HG02981 (cell line): ENCODE results near the gene PRRG3.
"Not testable (repeated sequence)": the region's sequence is repeated elsewhere in the genome, so short reads cannot be mapped to it uniquely, and the experiment has no call there.

Experiments used
- ATAC-seq: cut with Tn5 transposase; IDR thresholded peaks from one replicate; pipeline ENCODE4 v1.9.1; 2021; ENCODE audit warnings: mild to moderate bottlenecking, moderate library complexity; ENCODE audit not compliant: unreplicated experiment

PRRG3 gene

DNA sequence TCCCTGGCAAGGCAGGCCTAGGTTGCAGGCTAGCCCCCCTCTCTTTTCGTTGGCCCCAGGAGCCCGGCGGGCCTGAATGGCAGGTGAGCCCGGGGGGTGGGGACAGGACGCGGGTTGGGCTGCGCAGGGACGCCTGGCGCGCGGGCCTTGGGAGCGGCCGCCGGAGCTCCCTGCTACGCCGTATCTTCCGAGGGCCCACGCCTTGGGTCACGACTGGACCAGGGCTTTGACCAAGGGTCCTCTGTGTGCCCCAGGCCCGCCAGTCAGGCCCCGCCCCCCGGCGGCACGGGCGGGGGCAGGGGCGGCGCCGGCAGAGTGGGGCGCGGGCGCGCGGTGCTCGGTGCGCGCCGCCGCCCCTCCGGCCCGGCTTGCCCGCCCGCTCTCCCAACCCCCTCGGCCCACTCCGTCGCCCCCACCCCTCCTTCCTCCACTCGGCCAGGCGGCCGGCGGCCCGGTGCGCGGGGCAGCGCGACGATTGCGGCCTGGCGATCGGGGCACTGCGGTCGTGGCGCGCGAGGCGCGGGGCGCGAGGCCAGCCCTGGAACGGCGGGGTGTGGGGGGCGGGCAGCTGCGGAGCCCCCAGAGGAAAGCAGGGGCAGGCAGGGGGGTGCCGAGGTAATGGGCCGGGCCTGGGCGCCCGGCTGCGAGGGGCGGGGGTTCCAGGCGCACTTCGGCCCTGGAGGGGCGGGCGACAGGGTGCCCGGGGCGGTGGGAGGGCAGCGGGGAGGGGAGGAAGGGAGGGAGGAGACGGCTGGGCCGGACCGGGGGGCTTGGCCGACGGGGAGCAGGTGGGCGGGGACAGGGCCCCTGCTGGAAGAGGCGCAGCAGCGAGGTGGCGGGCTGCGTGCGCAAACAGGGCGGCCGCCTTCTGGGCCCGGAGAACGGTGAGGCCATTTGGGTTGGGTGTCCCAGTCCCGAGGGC lies at the start of gene PRRG3:
Gene PRRG3 (plus strand): TSS at position 798 of the 922 bp plus-strand sequence. CDS start 3,357 bp downstream, outside the sequence.
- ATAC-seq = no peak

DNA sequence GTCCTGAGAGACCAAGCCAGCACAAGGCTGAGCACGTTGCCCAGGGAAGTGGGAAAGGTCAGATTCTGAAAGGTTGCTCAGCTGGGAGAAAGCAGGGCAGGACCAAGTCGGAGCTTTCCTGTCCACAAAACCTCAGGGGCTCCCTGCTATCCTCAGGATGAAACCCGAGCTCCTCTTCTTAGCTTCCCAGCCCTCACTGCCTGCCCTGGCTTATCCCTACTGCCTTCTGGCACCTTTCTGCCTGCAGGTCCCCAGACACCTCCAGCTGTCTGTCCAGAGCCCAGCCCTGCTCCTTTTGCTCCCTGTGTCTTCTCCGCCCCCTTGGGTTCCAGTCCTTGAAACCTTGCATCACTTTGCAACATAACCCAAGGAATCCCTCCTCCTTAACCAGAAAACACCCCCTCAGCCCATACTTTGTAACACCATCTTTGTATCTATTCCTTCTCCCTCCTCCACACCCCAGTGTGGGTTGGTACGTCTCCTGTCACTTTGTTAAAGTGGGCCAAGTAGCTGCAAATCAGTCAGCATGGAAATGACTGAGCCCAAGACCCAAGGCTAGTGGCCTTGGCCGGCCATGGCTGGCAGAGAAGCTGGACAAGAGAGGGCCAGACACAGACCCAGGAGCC lies 20.0 kb upstream of the PRRG3 start:
- ATAC-seq = no peak

DNA sequence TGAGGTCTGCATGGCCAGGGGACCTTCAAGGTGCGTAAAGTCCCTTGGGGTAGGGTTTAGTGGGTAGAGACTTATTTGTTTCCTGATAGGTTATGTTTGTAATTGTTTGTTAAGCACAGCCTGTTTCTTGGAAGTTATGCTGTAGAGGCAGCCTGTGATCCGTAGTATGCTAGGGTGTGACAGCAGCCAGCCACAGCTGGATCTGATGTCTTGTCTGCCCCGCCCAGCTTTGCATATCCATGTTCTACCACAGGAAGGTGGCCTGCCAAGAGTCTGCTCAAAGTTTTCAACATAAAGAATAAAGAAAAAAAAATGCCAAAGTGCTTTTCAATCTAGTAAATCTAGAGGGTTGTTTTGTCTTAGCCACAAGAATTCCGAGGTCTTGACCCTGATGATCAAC lies 19.1 kb upstream of the PRRG3 start:
- no peak for ATAC-seq

DNA sequence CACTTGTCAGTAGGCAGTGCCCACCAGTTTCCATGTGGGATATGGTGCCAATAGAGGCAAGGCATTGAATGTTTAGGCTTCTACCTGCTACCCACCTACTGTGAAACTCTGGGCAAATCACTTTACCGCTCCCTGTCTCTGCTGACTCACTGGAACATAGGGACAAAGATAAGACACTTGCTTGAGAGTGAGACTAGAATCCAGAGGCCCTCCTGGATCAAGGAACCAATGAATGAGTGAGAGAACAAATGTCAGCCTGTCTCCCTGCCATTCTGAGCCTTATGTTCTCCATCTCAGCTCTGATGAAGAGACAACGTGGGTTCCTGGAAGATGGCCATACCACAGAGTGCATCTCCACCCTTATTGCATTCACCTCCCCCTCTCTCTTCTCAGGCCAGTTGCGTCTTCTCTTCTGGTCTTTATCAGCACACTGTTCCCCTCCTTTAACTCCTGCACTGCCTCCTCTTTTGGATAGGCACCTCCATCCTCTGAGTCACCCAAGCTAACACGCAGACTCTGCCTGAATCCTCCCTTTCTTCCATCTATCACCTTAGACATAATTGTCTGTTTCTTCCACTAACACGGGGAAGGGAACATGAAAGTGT lies 15.4 kb upstream of the PRRG3 start:
- no peak for ATAC-seq

DNA sequence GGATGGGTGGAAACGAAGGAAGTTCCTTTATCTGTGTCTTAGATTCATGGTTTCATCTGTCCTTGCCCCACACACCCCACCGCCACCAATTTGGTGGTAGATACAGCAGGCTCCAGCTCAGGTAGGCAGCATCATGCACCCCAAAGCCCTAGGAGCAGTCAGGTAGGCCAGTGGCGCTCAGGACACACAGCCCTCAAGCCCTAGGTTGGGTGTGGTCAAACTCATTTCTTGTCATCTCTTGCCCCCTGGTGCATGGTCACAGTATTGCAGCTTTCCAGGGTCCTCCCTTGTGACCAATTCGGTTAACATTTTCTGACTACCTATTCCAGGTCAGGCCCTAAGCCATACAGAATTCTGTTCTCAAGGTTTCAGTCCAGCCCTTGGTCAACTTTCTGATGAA lies 14.5 kb upstream of the PRRG3 start:
- ATAC-seq = peak; percentile 72

DNA sequence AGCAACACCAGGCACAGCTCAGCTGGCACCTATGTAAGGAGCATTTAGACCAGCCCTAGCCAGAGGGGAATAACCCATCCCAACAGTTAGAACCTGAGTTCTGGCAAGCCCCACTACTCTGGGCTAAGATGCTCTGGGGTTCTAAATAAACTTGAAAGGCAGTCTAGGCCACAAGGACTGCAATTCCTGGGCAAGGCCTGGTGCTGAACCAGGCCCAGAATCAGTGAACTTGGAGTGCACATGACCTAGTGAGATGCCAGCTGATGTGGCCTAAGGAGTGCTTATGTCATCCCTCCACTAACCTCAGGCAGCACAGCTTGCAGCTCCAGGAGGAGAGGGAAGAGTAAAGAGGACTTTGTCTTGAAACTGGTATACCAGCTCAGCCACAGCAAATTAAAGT lies 7.6 kb upstream of the PRRG3 start:
- ATAC-seq = no peak

DNA sequence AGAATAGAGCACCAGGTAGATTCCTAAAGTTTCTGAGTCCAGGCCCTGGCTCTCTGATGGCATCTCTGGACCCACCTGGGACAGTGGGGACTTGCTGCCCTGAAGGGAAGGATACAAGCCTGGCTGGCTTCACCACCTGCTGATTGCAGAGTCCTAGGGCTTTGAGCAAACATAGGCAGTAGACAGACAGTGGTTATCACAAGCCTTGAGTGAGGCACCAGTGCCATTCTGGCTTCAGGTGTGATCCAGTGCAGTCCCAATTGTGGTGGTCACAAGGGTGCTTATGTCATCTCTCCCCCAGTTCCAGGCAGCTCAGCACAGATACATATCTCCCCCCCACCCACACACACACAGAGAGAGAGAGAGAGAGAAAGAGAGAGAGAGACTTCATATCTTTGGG lies 6.6 kb upstream of the PRRG3 start:
- ATAC-seq = no peak

DNA sequence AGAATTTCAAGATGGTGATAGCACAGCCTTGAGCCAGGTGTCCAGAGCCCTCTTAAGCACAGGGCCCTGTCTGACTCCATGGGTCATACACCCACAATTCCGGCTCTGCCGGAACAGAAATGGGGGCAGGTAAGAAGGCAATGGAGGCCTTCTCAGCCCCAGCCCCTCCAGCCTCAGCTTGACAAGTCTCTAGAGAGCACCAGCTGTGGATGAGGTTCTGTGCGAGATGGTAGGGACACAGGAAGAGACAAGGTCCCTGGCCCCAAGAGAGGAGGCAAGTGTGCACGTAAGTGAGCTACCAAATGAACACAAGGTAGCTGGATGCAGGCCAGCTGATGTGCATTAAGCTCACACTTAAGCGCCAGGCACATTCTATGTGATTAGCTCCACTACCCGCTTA lies 2.4 kb upstream of the PRRG3 start:
- no peak for ATAC-seq

DNA sequence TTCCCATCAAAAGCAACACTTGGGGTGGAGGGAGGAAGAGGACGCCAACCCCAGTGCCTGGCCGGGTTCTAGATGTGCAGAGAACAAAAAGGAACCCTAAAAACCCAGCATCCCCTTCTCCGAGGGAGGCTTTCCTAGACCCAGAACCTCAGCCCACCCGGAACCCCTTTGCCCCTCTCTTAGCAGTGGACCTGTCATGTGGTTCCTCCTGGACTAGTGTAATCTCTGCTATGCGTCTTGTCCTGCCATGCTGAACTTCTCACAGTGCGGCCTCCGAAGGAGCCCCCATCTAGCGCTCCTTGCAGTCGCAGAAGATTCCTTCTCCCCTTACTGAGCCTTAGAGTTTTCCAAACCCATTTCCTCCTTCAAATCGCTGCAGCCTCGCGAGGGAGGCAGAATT lies 1.1 kb upstream of the PRRG3 start:
- no peak for ATAC-seq

DNA sequence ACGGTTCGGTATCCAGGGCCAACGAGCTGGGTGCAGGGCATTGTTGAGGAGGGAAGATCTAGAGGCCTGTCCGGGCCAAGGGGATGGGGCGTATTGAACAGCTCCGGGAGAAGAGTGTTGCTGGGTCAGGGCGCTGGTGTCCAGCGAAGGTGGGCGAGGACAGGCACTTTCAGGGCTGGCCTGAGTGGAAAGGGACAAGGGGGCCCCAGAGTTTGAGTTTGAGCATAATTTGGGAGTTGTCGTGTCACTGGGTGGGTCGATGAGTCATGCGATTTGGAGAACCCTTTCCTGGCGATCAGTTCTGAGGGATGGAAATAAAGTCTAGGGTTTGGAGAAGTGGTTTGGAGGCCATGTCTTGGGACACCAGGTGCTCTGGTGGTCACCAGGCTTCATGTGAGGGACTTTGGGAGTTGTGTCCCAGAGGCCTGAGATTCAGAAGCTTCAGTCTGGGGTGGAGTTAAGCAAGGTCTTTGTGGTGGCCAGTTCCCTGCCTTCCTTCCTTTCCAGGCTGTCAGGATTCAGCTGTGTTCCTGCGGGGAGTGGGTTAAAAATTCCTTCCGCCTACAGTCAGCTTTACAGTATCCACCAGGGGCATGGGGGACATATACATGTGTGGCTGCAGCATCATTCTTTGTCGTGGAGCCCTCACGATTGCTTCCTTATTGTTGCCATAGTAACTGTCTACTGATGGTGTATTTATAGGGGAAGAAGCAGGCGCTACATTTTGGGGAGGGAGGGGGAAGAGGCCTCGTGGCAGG lies 504 bp downstream of the PRRG3 start:
- ATAC-seq = no peak

DNA sequence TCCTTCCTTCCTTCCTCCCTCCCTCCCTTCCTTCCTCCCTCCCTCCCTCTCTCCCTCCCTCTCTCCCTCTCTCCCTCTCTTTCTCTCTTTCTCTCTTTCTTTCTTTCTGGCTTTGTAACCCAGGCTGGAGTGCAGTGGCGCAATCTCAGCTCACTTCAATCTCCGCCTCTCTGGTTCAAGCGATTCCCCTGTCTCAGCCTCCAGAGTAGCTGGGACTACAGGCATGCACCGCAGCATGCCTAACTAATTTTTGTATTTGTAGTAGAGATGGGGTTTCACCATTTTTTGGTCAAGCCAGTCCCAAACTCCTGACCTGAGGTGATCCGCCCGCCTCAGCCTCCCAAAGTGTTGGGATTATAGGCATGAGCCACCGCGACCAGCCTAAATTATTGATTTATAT lies 1.8 kb downstream of the PRRG3 start:
- ATAC-seq = not testable (repeated sequence)

DNA sequence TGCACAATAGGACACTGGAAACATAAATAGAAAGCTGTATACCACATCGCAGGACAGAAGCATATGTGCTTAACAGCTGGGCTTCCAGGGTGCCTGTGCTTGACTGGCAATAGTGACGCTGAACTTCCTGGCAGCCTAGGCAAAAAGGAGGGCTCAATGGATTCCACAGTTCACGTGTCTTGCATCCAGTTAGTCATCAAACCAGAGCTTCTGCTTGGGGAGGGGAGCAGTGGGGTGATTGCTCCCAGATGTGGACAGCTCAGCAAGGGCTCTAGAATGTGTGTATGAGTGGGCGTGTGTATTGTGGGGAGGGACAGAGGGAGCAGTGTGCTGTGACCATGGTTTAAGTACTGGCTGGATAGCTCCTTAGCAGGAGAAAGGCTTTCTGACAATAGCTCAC lies 2.3 kb downstream of the PRRG3 start:
- no peak for ATAC-seq

DNA sequence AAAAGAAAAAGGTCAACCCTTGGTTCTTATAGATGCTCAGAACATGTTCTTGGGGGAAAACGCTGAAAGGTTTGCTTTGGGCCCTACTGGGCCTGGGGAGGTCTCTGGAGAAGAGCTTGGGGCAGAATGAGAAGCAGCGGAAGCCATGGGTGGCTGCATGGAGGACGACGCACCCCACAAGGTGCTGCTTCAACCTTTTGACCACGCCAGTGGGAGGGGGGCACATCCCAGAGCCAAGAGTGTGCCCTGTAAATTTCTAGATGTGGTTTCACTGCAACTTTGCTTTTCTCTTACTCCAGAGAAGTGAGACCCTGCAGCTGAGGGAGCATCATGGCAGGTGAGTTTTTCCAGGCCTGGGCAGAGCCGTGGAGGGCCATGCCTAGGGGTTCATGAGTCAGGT lies 3.2 kb downstream of the PRRG3 start:
- no peak for ATAC-seq

DNA sequence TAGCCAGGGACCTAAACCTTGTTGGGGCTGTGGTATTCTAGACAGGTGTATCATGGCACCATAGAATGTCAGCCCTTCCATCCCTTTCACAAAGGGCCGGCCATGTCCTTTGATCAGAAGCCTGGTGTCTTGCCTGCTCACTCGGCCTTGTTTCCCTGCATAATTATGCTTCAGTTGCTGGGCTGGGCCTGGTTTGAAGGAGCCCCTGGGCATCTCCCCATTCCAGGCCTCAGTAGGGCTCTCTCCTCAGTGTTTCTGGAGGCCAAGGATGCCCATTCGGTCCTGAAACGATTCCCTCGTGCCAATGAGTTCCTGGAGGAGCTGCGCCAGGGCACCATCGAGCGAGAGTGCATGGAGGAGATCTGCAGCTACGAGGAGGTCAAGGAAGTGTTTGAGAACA lies 4.5 kb downstream of the PRRG3 start:
- no peak for ATAC-seq

DNA sequence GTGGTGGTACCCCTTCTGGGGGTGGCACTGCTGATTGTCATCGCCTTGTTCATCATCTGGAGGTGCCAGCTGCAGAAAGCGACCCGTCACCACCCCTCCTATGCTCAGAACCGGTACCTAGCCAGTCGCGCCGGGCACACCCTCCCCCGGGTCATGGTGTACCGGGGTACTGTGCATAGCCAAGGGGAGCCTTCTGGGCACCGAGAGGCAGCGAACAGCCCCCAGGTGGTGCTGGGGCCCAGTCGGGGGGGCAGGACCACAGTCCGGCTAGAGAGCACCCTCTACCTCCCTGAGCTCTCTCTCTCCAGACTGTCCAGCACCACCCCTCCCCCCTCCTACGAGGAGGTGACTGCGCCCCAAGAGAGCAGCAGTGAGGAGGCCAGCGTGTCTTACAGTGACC lies 5.3 kb downstream of the PRRG3 start:
- ATAC-seq = no peak

DNA sequence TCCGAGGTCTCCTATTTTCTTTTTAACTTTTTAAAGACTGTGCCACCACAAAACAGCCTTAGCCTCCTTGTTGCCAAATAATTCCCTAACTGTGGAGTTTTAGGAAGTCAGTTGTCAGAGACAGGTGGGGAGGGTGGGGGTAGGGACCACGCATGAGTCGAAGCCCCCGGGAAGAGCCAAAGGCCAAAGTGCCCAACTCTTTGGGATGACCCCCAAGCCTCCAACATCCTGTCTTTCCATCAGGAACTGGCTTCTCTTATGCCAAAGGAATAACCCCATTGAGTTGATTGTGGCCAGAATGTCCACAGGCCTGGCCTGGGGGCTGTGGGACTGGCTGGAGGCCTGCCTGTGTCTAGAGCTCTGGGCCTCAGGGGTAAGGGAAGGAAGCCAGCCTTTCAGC lies 5.8 kb downstream of the PRRG3 start:
- ATAC-seq = no peak

DNA sequence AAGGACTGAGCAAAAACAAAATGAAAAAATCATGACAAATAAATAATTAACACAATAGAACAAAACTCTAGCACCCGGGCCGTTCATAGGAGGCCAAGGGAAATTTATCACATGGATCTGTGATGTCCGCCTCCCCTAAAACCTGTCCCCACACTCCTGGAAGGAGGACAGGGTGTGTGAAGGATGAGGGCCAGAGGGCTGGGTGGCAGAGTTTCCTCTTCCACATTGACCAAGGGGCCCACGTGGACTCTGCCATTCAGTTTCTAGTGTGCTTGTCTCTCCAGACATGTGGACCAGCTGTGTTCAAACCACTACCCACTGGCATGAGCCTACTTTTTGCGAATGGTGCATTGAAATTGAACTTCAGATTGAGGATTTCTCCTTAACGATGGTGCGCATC lies 6.3 kb downstream of the PRRG3 start:
- no peak for ATAC-seq

DNA sequence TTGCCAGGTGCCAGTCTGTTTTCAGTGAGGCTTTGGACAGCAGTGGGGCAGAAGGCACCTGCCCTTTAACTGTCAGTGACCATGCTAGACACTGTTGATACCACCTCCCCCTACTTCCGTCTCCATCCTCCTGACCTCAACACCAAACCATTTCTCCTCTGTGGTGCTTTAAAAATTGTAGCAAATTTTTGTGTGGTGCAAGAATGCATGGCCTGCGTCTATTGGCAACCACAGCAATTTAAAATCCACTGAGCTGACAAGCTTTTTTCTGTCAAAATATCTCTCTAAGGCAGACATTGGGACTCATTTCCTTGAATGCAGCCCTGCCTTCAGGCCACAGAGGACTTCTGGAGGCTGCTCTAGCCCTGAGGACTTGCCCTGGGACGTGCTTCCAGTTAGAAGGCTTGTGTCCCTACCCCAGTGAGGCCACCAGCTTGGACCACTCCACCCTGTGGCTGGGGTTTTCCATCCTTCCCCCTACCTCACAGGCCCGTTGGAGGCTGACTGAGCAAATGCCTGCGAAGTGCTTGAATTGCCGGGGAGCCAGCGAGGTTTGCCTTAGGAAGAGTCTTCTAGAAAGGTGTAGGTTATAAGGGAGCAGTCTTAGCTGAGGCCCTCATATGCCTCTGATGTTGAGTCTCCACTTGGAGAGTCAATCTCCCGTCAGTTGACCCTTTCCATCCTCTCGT lies 6.9 kb downstream of the PRRG3 start:
- no peak for ATAC-seq

DNA sequence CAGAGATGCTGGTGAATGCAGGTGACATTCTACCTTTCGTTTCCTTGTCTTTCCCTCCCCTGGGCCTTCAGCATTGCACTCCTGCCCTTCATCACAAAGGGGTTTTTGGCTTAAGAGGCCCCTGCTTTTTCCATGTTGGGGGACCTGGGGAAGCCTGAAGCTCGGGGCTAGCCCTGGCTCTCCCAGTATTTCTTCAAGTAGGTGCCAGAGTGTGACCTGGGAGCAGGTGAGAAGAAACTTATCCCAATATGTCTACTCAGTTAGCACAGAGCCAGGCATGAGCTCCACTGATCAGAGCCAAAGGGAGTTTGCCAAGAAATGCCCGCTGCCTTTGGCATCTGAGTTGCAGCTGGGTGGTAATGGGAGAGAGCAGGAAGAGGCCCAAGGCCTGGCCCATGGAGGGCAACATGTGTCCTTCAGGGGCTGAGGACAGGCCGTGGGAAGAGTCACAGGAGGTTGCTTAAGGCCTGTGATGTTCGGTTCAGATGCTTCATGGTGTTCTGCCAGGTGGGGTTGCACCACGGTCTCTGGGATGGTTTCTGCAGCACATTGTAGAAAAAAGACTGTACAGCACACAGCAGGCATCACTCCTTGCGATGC lies 7.6 kb downstream of the PRRG3 start:
- no peak for ATAC-seq

DNA sequence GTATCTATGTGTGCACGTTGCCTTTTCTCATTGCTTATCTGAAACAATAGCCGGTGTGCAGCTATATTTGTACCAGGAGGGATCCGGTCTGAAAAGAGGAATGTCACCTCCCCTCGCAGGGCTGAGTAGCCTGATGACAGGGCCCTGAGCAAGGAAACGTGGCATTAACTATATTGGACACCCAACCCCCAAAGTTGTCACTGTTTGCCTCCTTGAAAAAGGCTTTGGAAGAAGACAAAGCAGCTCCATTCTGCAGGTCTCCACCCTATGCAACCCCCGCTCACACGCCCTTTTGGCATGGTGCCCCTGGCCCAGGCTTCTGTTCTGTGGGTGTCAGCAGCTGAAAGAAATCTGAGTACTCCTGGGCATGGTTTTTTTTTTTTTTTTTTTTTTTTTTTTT lies 8.2 kb downstream of the PRRG3 start:
- ATAC-seq = no peak
